HG02938 (cell line): Measurements from ENCODE around the gene TAF1C.
"Not testable (repeated sequence)": the region's sequence is repeated elsewhere in the genome, so short reads cannot be mapped to it uniquely, and the experiment has no call there.

Experiments
- ATAC-seq: cut with Tn5 transposase; IDR thresholded peaks from one replicate; pipeline ENCODE4 v1.9.1; 2021; ENCODE audit warnings: mild to moderate bottlenecking, moderate library complexity; ENCODE audit not compliant: unreplicated experiment

Gene TAF1C

GRCh38 chr16:84209989-84210388 is 23.1 kb upstream of the TAF1C start:
- ATAC-seq = no peak

- no peak for ATAC-seq
Measured at GRCh38 chr16:84207879-84208278, 21.0 kb upstream of the TAF1C start.

- ATAC-seq = no peak
Measured at GRCh38 chr16:84207251-84207650, 20.4 kb upstream of the TAF1C start.

GRCh38 chr16:84205976-84206691 is 19.3 kb upstream of the TAF1C start:
- no peak for ATAC-seq

GRCh38 chr16:84205123-84205522 is 18.3 kb upstream of the TAF1C start:
- ATAC-seq = not testable (repeated sequence)

- not testable (repeated sequence) for ATAC-seq
Measured at GRCh38 chr16:84204551-84204950, 17.7 kb upstream of the TAF1C start.

- ATAC-seq = no peak
Measured at GRCh38 chr16:84199861-84200260, 13.0 kb upstream of the TAF1C start.

- ATAC-seq = no peak
Measured at GRCh38 chr16:84199097-84199496, 12.2 kb upstream of the TAF1C start.

GRCh38 chr16:84198401-84198800 is 11.5 kb upstream of the TAF1C start:
- no peak for ATAC-seq

- no peak for ATAC-seq
Measured at GRCh38 chr16:84197466-84198128, 10.7 kb upstream of the TAF1C start.

- ATAC-seq = no peak
Measured at GRCh38 chr16:84196727-84197394, 10.0 kb upstream of the TAF1C start.

GRCh38 chr16:84196101-84196500 is 9.2 kb upstream of the TAF1C start:
- ATAC-seq = no peak

- no peak for ATAC-seq
Measured at GRCh38 chr16:84195201-84196093, 8.6 kb upstream of the TAF1C start.

GRCh38 chr16:84194470-84195200 is 7.8 kb upstream of the TAF1C start:
- ATAC-seq = peak; percentile 80

GRCh38 chr16:84194018-84194417 is 7.2 kb upstream of the TAF1C start:
- no peak for ATAC-seq

- no peak for ATAC-seq
Measured at GRCh38 chr16:84193480-84193879, 6.6 kb upstream of the TAF1C start.

GRCh38 chr16:84191466-84191865 is 4.6 kb upstream of the TAF1C start:
- ATAC-seq = no peak

GRCh38 chr16:84190731-84191388 is 4.0 kb upstream of the TAF1C start, which contains the start of gene ADAD2:
ADAD2 (plus strand) TSS chr16:84191157; CDS start chr16:84191231, 74 bp downstream.
- ATAC-seq = no peak

- ATAC-seq = no peak
Measured at GRCh38 chr16:84184775-84185174, 2.1 kb downstream of the TAF1C start.
